Karpas-422 (cell line): Measurements from ENCODE around the gene POLRMT. TPM values are rescaled to one million over a fixed set of nuclear protein-coding genes. Genes with fewer than 3 reads are reported as not detected.

Source experiments
- DNase-seq: peaks from one replicate; pipeline ENCODE4 v3.0.0-alpha.2; 2015
- H2AFZ ChIP-seq: fragments of 200-600 bp; sonication (generic); 2 replicates; pipeline ENCODE4 v1.6.1; 2014; ENCODE audit warnings: antibody characterized with exemption, low read length, mixed read lengths
- H3K27ac ChIP-seq: fragments of 200-600 bp; sonication (generic); 2 replicates; pipeline ENCODE4 v1.5.1; 2014; ENCODE audit warnings: mild to moderate bottlenecking, low read length, moderate library complexity
- H3K27me3 ChIP-seq: fragments of 200-600 bp; sonication (generic); 2 replicates; pipeline ENCODE4 v1.6.1; 2014; ENCODE audit warnings: low read length, mixed read lengths
- H3K36me3 ChIP-seq: fragments of 200-600 bp; sonication (generic); 2 replicates; pipeline ENCODE4 v1.6.1; 2014; ENCODE audit warnings: low read length, mixed read lengths; ENCODE audit not compliant: insufficient read depth
- H3K4me1 ChIP-seq: fragments of 200-600 bp; sonication (generic); 2 replicates; pipeline ENCODE4 v1.6.1; 2014; ENCODE audit warnings: mild to moderate bottlenecking, low read length, mixed read lengths
- H3K4me2 ChIP-seq: fragments of 200-600 bp; sonication (generic); 2 replicates; pipeline ENCODE4 v1.6.1; 2014; ENCODE audit warnings: low read length, low read depth, mild to moderate bottlenecking; ENCODE audit not compliant: poor library complexity, severe bottlenecking
- H3K4me3 ChIP-seq: fragments of 200-600 bp; sonication (generic); 2 replicates; pipeline ENCODE4 v1.5.1; 2014; ENCODE audit warnings: mild to moderate bottlenecking, antibody characterized with exemption, low read length, mixed read lengths
- H3K79me2 ChIP-seq: fragments of 200-600 bp; sonication (generic); 2 replicates; pipeline ENCODE4 v1.6.1; 2014; ENCODE audit warnings: mild to moderate bottlenecking, low read length, mixed read lengths
- H3K9ac ChIP-seq: fragments of 200-600 bp; sonication (generic); 2 replicates; pipeline ENCODE4 v1.6.0; 2014; ENCODE audit warnings: low read length
- H3K9me2 ChIP-seq: fragments of 200-600 bp; sonication (generic), shearing (Covaris generic); replicated peaks from 2 replicates; pipeline ENCODE4 v1.6.0; 2014; ENCODE audit warnings: mild to moderate bottlenecking, low read length, moderate library complexity; ENCODE audit not compliant: insufficient read depth
- H3K9me3 ChIP-seq: fragments of 300-700, 200-600 bp; sonication (generic); 2 replicates; pipeline ENCODE4 v1.6.1; 2014; ENCODE audit warnings: low read length, mixed read lengths
- H4K20me1 ChIP-seq: fragments of 200-600 bp; sonication (generic); 2 replicates; pipeline ENCODE4 v1.6.1; 2014; ENCODE audit warnings: mild to moderate bottlenecking, antibody characterized with exemption, low read length, low read depth; ENCODE audit not compliant: insufficient read depth
- total RNA-seq: library from RNA; depleted of rRNA; stranded (reverse); fragments of >200 nt; shearing (Covaris generic); gene quantifications from 2 replicates; pipeline ENCODE4 v1.2.3, GENCODE V29; 2014; ENCODE audit warnings: low replicate concordance

The POLRMT gene
- total RNA-seq, 1 experiment from 2014 or later, result 51.5 TPM

- peaks cover 74% of the 10 kb centered on the region for H4K20me1 ChIP-seq
- no peaks in the 10 kb centered on the region for H3K9me3 ChIP-seq
- H3K4me3 ChIP-seq, result no peak overlapping the region
- no peak for DNase-seq
- peaks cover 16% of the 10 kb centered on the region for H3K36me3 ChIP-seq
- H3K27ac ChIP-seq, result no peak overlapping the region
- peaks cover 23% of the 10 kb centered on the region for H3K4me1 ChIP-seq
- peaks cover 85% of the 10 kb centered on the region for H3K79me2 ChIP-seq
- no peak overlapping the region for H3K9ac ChIP-seq
- H3K27me3 ChIP-seq, result no peaks in the 10 kb centered on the region
- H2AFZ ChIP-seq, result no peak overlapping the region
- H3K4me2 ChIP-seq, result no peak overlapping the region
- no peaks in the 10 kb centered on the region for H3K9me2 ChIP-seq
These were observed 25.8 kb upstream of the POLRMT start for GRCh38 chr19:658916-659839.

GRCh38 chr19:658059-658839 lies 24.9 kb upstream of the POLRMT start:
- peaks cover 24% of the 10 kb centered on the region for H3K36me3 ChIP-seq
- no peaks in the 10 kb centered on the region for H3K9me2 ChIP-seq
- H3K9ac ChIP-seq, result no peak overlapping the region
- no peak overlapping the region for H3K4me3 ChIP-seq
- H3K79me2 ChIP-seq, result peaks cover 94% of the 10 kb centered on the region
- H3K4me1 ChIP-seq, result peaks cover 15% of the 10 kb centered on the region
- no peak overlapping the region for H3K4me2 ChIP-seq
- peaks cover 84% of the 10 kb centered on the region for H4K20me1 ChIP-seq
- H3K9me3 ChIP-seq, result no peaks in the 10 kb centered on the region
- H3K27ac ChIP-seq, result no peak overlapping the region
- DNase-seq, result no peak
- H3K27me3 ChIP-seq, result no peaks in the 10 kb centered on the region
- H2AFZ ChIP-seq, result no peak overlapping the region

- H3K4me3 ChIP-seq, result no peak overlapping the region
- H2AFZ ChIP-seq, result no peak overlapping the region
- no peak overlapping the region for H3K27ac ChIP-seq
- H3K36me3 ChIP-seq, result peaks cover 24% of the 10 kb centered on the region
- no peaks in the 10 kb centered on the region for H3K27me3 ChIP-seq
- H4K20me1 ChIP-seq, result peaks cover 85% of the 10 kb centered on the region
- peaks cover 96% of the 10 kb centered on the region for H3K79me2 ChIP-seq
- H3K9me3 ChIP-seq, result no peaks in the 10 kb centered on the region
- H3K9ac ChIP-seq, result no peak overlapping the region
- DNase-seq, result no peak
- no peaks in the 10 kb centered on the region for H3K9me2 ChIP-seq
- peaks cover 15% of the 10 kb centered on the region for H3K4me1 ChIP-seq
- H3K4me2 ChIP-seq, result no peak overlapping the region
These were observed 24.3 kb upstream of the POLRMT start for GRCh38 chr19:657611-658010.

GRCh38 chr19:656751-657559 lies 23.6 kb upstream of the POLRMT start:
- Histone ChIP-seq H4K20me1 (peaks cover 81% of the 10 kb centered on the region), H3K27ac (no peak overlapping the region)

GRCh38 chr19:655691-656090 lies 22.4 kb upstream of the POLRMT start:
- no peak overlapping the region for H3K4me3 ChIP-seq
- H4K20me1 ChIP-seq, result peaks cover 69% of the 10 kb centered on the region
- no peak overlapping the region for H3K4me2 ChIP-seq
- H3K9me2 ChIP-seq, result no peaks in the 10 kb centered on the region
- H3K27ac ChIP-seq, result no peak overlapping the region
- H3K9ac ChIP-seq, result no peak overlapping the region
- H2AFZ ChIP-seq, result no peak overlapping the region
- H3K4me1 ChIP-seq, result peaks cover 6% of the 10 kb centered on the region
- H3K36me3 ChIP-seq, result peaks cover 20% of the 10 kb centered on the region
- H3K27me3 ChIP-seq, result no peaks in the 10 kb centered on the region
- DNase-seq, result no peak
- H3K9me3 ChIP-seq, result no peaks in the 10 kb centered on the region
- H3K79me2 ChIP-seq, result peaks cover 85% of the 10 kb centered on the region

More at GRCh38 chr19:656751-657559, 23.6 kb upstream of the POLRMT start:
- Histone ChIP-seq H3K36me3 (peaks cover 23% of the 10 kb centered on the region), H3K27me3 (no peaks in the 10 kb centered on the region), H3K4me2 (no peak overlapping the region), H3K79me2 (peaks cover 94% of the 10 kb centered on the region), H3K9ac (no peak overlapping the region), H2AFZ (no peak overlapping the region), H3K4me1 (peaks cover 15% of the 10 kb centered on the region), H3K9me3 (no peaks in the 10 kb centered on the region), H3K9me2 (no peaks in the 10 kb centered on the region), H3K4me3 (no peak overlapping the region)
- no peak for DNase-seq

- Histone ChIP-seq H2AFZ (no peak overlapping the region), H3K36me3 (peaks cover 16% of the 10 kb centered on the region), H3K9me3 (no peaks in the 10 kb centered on the region), H3K27ac (no peak overlapping the region), H3K4me2 (no peak overlapping the region), H3K4me3 (no peak overlapping the region), H3K9me2 (no peaks in the 10 kb centered on the region), H4K20me1 (peaks cover 51% of the 10 kb centered on the region), H3K9ac (no peak overlapping the region), H3K4me1 (no peaks in the 10 kb centered on the region), H3K27me3 (no peaks in the 10 kb centered on the region), H3K79me2 (peaks cover 62% of the 10 kb centered on the region)
- no peak for DNase-seq
These were observed 20.1 kb upstream of the POLRMT start for GRCh38 chr19:653425-653824.

- Histone ChIP-seq H3K27ac (no peak overlapping the region), H2AFZ (no peak overlapping the region), H3K36me3 (peaks cover 16% of the 10 kb centered on the region), H3K4me3 (no peak overlapping the region), H3K9me2 (no peaks in the 10 kb centered on the region), H3K27me3 (no peaks in the 10 kb centered on the region), H3K4me2 (no peak overlapping the region), H4K20me1 (peaks cover 45% of the 10 kb centered on the region), H3K9ac (no peak overlapping the region), H3K4me1 (no peaks in the 10 kb centered on the region), H3K9me3 (no peaks in the 10 kb centered on the region), H3K79me2 (peaks cover 55% of the 10 kb centered on the region)
- no peak for DNase-seq
These were observed 19.4 kb upstream of the POLRMT start for GRCh38 chr19:652467-653389.
